GM23338 (cell line): Measurements from ENCODE around the gene ABCD1. TPM values are rescaled to one million over a fixed set of nuclear protein-coding genes. Genes with fewer than 3 reads are reported as not detected.

Source experiments
- ATAC-seq: fragments of 200-7000 bp; cut with Tn5 transposase; 3 replicates; pipeline ENCODE4 v1.9.1; 2020
- DNase-seq: peaks from one replicate; pipeline ENCODE4 v3.0.0-alpha.2; 2015; ENCODE audit warnings: low spot score
- H2AFZ ChIP-seq: fragments of 200-600 bp; sonication (generic); 2 replicates; pipeline ENCODE4 v1.8.0; 2016; ENCODE audit warnings: antibody characterized with exemption, mild to moderate bottlenecking, moderate library complexity
- H3F3A ChIP-seq: fragments of 200-600 bp; sonication (generic); replicated peaks from 2 replicates; pipeline ENCODE4 v1.8.0; 2017; ENCODE audit warnings: antibody characterized with exemption, mixed run types, low read depth
- H3K27ac ChIP-seq: fragments of 200-600 bp; sonication (generic); 2 replicates; pipeline ENCODE4 v1.6.1; 2016; ENCODE audit warnings: low read depth
- H3K27me3 ChIP-seq: fragments of 200-600 bp; sonication (generic); 2 replicates; pipeline ENCODE4 v1.8.0; 2016; ENCODE audit warnings: mild to moderate bottlenecking, mixed run types, moderate library complexity; ENCODE audit not compliant: insufficient read depth
- H3K36me3 ChIP-seq: fragments of 200-600 bp; sonication (generic); 2 replicates; pipeline ENCODE4 v1.8.0; 2016; ENCODE audit warnings: mild to moderate bottlenecking; ENCODE audit not compliant: insufficient read depth
- H3K4me1 ChIP-seq: fragments of 200-600 bp; sonication (generic); 2 replicates; pipeline ENCODE4 v1.8.0; 2016; ENCODE audit warnings: mild to moderate bottlenecking, moderate library complexity; ENCODE audit not compliant: insufficient read depth
- H3K4me2 ChIP-seq: fragments of 200-600 bp; sonication (generic); 2 replicates; pipeline ENCODE4 v1.7.1; 2017; ENCODE audit warnings: mixed run types
- H3K4me3 ChIP-seq: fragments of 200-600 bp; sonication (generic); 2 replicates; pipeline ENCODE4 v1.6.1; 2016; ENCODE audit warnings: mixed run types
- H3K79me2 ChIP-seq: fragments of 200-600 bp; sonication (generic); replicated peaks from 2 replicates; pipeline ENCODE4 v1.8.0; 2017; ENCODE audit warnings: mild to moderate bottlenecking; ENCODE audit not compliant: insufficient read depth
- H3K9me2 ChIP-seq: fragments of 200-600 bp; sonication (generic); 2 replicates; pipeline ENCODE4 v1.8.0; 2017; ENCODE audit not compliant: insufficient read depth
- H4K20me1 ChIP-seq: fragments of 200-600 bp; sonication (generic); replicated peaks from 2 replicates; pipeline ENCODE4 v1.8.0; 2017; ENCODE audit warnings: mild to moderate bottlenecking; ENCODE audit not compliant: insufficient read depth
- H3K27ac Mint-ChIP-seq: 2 replicates; pipeline ENCODE4 v1.8.0; 2020; ENCODE audit warnings: inconsistent platforms, mild to moderate bottlenecking, moderate library complexity, mixed read lengths
- H3K27me3 Mint-ChIP-seq: 3 replicates; pipeline ENCODE4 v1.8.0; 2022; ENCODE audit warnings: low read depth, mild to moderate bottlenecking, moderate library complexity, mixed read lengths, inconsistent platforms; ENCODE audit not compliant: insufficient read depth, poor library complexity
- H3K36me3 Mint-ChIP-seq: 3 replicates; pipeline ENCODE4 v1.8.0; 2021; ENCODE audit warnings: low read depth, mild to moderate bottlenecking, inconsistent platforms, moderate library complexity, mixed read lengths
- H3K4me1 Mint-ChIP-seq: 3 replicates; pipeline ENCODE4 v1.8.0; 2020; ENCODE audit warnings: mild to moderate bottlenecking, inconsistent platforms, mixed read lengths
- H3K4me3 Mint-ChIP-seq: 3 replicates; pipeline ENCODE4 v1.8.0; 2021; ENCODE audit warnings: moderate library complexity, mild to moderate bottlenecking, inconsistent platforms, mixed read lengths
- H3K9me3 Mint-ChIP-seq: 3 replicates; pipeline ENCODE4 v1.8.0; 2020; ENCODE audit warnings: moderate library complexity, mild to moderate bottlenecking, inconsistent platforms, mixed read lengths
- CREB1 ChIP-seq: fragments of 250-450 bp; sonication (Bioruptor Pico); IDR thresholded peaks from 2 replicates; pipeline ENCODE4 v1.5.0; 2020; ENCODE audit warnings: low read depth, mild to moderate bottlenecking, moderate library complexity
- EZH2 ChIP-seq: fragments of 200-600 bp; sonication (generic); IDR thresholded peaks from one replicate; pipeline ENCODE4 v1.8.0; 2017; ENCODE audit warnings: antibody characterized with exemption, mild to moderate bottlenecking, low read depth; ENCODE audit not compliant: unreplicated experiment
- EZH2phosphoT487 ChIP-seq: fragments of 200-600 bp; sonication (generic); IDR thresholded peaks from one replicate; pipeline ENCODE4 v1.8.1; 2018; ENCODE audit warnings: antibody characterized with exemption; ENCODE audit not compliant: unreplicated experiment
- JUNB ChIP-seq: IDR thresholded peaks from one replicate; pipeline ENCODE4 v1.6.1; 2016; ENCODE audit warnings: antibody characterized with exemption; ENCODE audit not compliant: unreplicated experiment
- NANOG ChIP-seq: IDR thresholded peaks from 2 replicates; pipeline ENCODE4 v1.6.1; 2016; ENCODE audit warnings: antibody characterized with exemption, borderline replicate concordance
- POLR2AphosphoS5 ChIP-seq: IDR thresholded peaks from 2 replicates; pipeline ENCODE4 v1.6.1; 2016; ENCODE audit warnings: antibody characterized with exemption, low read depth
- REST ChIP-seq: IDR thresholded peaks from one replicate; pipeline ENCODE4 v1.6.1; 2018; ENCODE audit warnings: antibody characterized with exemption; ENCODE audit not compliant: unreplicated experiment
- STAT1 ChIP-seq: IDR thresholded peaks from one replicate; pipeline ENCODE4 v1.6.1; 2016; ENCODE audit warnings: antibody characterized with exemption; ENCODE audit not compliant: unreplicated experiment
- ZNF114 ChIP-seq: fragments of 250-450 bp; sonication (Bioruptor Pico); IDR thresholded peaks from 2 replicates; pipeline ENCODE4 v1.5.0; 2020; ENCODE audit warnings: mild to moderate bottlenecking, moderate library complexity
- polyA plus RNA-seq: library from polyadenylated mRNA; unstranded; fragments of >200 nt; fragmentation: Nextera tagmentation; extraction: Ambion mirVana; gene quantifications from 2 replicates; pipeline ENCODE4 v1.2.1, GENCODE V29; 2016
- total RNA-seq: library from RNA; depleted of rRNA; stranded (reverse); fragments of >200 nt; shearing (Covaris generic); gene quantifications from 2 replicates; pipeline ENCODE4 v1.2.3, GENCODE V29; 2014
- TF ChIP-seq, protein P1 (sequence below), 2 experiments: fragments of 200-600 bp in 1 of 2; sonication (generic) in 1 of 2; conservative IDR thresholded peaks; 2 replicates each; pipeline versions ENCODE4 v1.5.1 to v1.6.1; 2016 to 2017; ENCODE audit warnings: antibody characterized with exemption in 2 of 2, low read depth in 2 of 2, mild to moderate bottlenecking in 2 of 2, moderate library complexity in 1 of 2
- TF ChIP-seq, protein P2 (sequence below): IDR thresholded peaks from 2 replicates; pipeline ENCODE4 v1.6.1; 2016; ENCODE audit warnings: antibody characterized with exemption

Gene ABCD1
- total and polyA plus RNA-seq, 2 experiments from 2014 or later = 2.4 to 8.9 TPM

DNA sequence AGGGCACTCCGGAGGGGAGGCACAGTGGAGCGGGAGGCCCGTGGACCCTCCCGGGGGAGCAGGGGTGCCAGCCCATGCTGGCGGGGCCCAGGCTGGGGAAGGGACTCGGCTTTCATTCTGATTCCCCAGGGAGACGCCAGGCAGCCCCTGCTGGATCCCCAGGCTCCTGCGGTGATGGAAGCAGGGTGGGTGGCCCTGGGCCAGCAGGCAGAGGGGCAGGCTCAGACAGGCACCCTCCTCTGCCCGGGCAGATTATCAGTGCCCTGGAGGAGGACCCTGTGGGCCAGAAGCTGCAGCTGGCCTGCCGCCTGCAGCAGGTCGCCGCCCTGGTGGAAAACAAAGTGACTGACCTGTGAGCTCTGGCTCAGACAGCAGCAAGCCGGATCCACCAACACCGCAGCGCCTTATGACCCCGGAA is 54.0 kb downstream of the ABCD1 start:
- Histone ChIP-seq H3K36me3 (no peaks in the 10 kb centered on the region), H3K4me3 (no peak overlapping the region), H3F3A (no peaks in the 10 kb centered on the region), H3K9me2 (no peaks in the 10 kb centered on the region), H3K27me3 (no peaks in the 10 kb centered on the region), H3K79me2 (no peaks in the 10 kb centered on the region), H3K27ac (no peak overlapping the region), H4K20me1 (no peaks in the 10 kb centered on the region), H3K4me1 (no peaks in the 10 kb centered on the region), H2AFZ (no peak overlapping the region), H3K4me2 (no peak overlapping the region)
- Mint-ChIP-seq H3K9me3 (no peaks in the 10 kb centered on the region), H3K27me3 (peaks cover 8% of the 10 kb centered on the region), H3K36me3 (no peaks in the 10 kb centered on the region), H3K4me3 (no peak overlapping the region), H3K4me1 (peaks cover 7% of the 10 kb centered on the region; the same call in 2 of the 3 replicates), H3K27ac (no peak overlapping the region)
- DNase-seq = no peak
- TF ChIP-seq NANOG (no peak), ZNF114 (CRISPR knock-in tag) (no peak), CREB1 (CRISPR knock-in tag) (no peak), JUNB (no peak)
- TF ChIP-seq, protein P1, sequence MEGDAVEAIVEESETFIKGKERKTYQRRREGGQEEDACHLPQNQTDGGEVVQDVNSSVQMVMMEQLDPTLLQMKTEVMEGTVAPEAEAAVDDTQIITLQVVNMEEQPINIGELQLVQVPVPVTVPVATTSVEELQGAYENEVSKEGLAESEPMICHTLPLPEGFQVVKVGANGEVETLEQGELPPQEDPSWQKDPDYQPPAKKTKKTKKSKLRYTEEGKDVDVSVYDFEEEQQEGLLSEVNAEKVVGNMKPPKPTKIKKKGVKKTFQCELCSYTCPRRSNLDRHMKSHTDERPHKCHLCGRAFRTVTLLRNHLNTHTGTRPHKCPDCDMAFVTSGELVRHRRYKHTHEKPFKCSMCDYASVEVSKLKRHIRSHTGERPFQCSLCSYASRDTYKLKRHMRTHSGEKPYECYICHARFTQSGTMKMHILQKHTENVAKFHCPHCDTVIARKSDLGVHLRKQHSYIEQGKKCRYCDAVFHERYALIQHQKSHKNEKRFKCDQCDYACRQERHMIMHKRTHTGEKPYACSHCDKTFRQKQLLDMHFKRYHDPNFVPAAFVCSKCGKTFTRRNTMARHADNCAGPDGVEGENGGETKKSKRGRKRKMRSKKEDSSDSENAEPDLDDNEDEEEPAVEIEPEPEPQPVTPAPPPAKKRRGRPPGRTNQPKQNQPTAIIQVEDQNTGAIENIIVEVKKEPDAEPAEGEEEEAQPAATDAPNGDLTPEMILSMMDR (conservative IDR thresholded peaks at IDR 0.05; ENCODE audit: low read depth in 2 of 2) = peak; percentile 13 to 34; a peak in 2 of 4 replicates
- peak; percentile 24 for ATAC-seq

DNA sequence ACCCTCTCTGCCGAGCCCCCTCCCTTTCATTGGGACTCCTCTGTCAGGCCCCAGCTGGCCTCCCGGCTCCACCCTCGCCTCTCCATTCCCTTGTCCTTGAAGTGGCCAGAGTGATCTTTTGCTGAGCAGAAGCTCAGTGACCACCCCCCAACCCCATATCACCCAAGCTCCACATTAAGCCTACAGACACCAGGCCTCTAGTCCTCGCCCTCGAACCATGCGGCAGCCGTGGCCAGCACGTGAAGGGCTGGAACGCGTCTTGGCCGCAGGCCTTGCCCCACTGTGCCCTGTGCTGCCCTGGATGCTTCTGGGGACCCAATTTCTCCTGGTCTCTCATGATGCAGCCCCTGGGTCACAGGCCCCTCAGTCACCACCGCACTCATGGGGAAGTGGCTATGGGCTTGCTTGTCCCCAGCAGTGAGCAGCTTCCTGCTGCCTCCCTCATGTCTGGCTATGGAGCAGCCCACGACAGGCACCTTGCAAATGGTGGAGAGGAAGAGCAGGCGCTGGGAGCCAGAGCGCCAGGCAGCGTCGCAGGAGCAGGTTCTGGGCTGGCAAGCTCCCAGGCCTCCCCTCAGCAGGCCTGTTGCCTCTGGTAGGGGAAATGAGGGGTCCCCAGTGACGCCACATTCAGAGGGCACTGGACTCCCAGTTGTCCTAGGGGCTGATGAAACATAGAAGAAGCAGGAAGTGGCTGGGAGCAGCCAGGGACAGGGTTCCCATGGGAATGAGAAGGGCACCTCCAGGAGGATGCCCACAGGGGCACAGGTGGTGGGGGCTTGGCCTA is 55.4 kb downstream of the ABCD1 start:
- DNase-seq = no peak
- H3K4me1 ChIP-seq = no peaks in the 10 kb centered on the region
- no peaks in the 10 kb centered on the region for H3F3A ChIP-seq
- H3K4me1 Mint-ChIP-seq = peaks cover 7% of the 10 kb centered on the region; the same call in 2 of the 3 replicates
- no peak overlapping the region for H3K27ac ChIP-seq
- no peaks in the 10 kb centered on the region for H3K36me3 ChIP-seq
- TF ChIP-seq, protein P1 (conservative IDR thresholded peaks at IDR 0.05; ENCODE audit: low read depth in 2 of 2) = no peak
- TF ChIP-seq REST = no peak
- TF ChIP-seq EZH2phosphoT487 = no peak
- TF ChIP-seq STAT1 = no peak
- no peak for TF ChIP-seq CREB1 (CRISPR knock-in tag)
- TF ChIP-seq JUNB = no peak
- TF ChIP-seq POLR2AphosphoS5 = no peak
- TF ChIP-seq, protein P2, sequence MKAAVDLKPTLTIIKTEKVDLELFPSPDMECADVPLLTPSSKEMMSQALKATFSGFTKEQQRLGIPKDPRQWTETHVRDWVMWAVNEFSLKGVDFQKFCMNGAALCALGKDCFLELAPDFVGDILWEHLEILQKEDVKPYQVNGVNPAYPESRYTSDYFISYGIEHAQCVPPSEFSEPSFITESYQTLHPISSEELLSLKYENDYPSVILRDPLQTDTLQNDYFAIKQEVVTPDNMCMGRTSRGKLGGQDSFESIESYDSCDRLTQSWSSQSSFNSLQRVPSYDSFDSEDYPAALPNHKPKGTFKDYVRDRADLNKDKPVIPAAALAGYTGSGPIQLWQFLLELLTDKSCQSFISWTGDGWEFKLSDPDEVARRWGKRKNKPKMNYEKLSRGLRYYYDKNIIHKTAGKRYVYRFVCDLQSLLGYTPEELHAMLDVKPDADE = no peak
- TF ChIP-seq EZH2 = no peak
- H3K9me3 Mint-ChIP-seq = no peaks in the 10 kb centered on the region
- no peaks in the 10 kb centered on the region for H3K79me2 ChIP-seq
- H2AFZ ChIP-seq = no peak overlapping the region
- ATAC-seq = no peak
- no peak overlapping the region for H3K4me3 Mint-ChIP-seq
- peaks cover 8% of the 10 kb centered on the region for H3K27me3 Mint-ChIP-seq
- no peaks in the 10 kb centered on the region for H4K20me1 ChIP-seq
- no peak overlapping the region for H3K4me3 ChIP-seq
- peak overlapping the region; percentile 21; the same call in 1 of the 2 replicates for H3K27ac Mint-ChIP-seq
- no peak overlapping the region for H3K4me2 ChIP-seq
- no peaks in the 10 kb centered on the region for H3K9me2 ChIP-seq
- H3K27me3 ChIP-seq = no peaks in the 10 kb centered on the region
- H3K36me3 Mint-ChIP-seq = no peaks in the 10 kb centered on the region
